Posterior cingulate gyrus (tissue), 11 donors: ENCODE results near the gene XNDC1N.
"Not testable (repeated sequence)": the region's sequence is repeated elsewhere in the genome, so short reads cannot be mapped to it uniquely, and the experiment has no call there.

Experiments used
- DNase-seq, 10 donors: peaks; one replicate each; pipeline versions ENCODE4 v3.0.0 to v3.0.0-alpha.2; 2020 to 2021; ENCODE audit warnings: mixed read lengths in 3 of 10
- intact Hi-C: fragments of 100-400 bp; cut with DNase I; formaldehyde crosslinking; loops from one replicate; pipeline ENCODE4 v1.15.1; 2023

XNDC1N gene

DNA sequence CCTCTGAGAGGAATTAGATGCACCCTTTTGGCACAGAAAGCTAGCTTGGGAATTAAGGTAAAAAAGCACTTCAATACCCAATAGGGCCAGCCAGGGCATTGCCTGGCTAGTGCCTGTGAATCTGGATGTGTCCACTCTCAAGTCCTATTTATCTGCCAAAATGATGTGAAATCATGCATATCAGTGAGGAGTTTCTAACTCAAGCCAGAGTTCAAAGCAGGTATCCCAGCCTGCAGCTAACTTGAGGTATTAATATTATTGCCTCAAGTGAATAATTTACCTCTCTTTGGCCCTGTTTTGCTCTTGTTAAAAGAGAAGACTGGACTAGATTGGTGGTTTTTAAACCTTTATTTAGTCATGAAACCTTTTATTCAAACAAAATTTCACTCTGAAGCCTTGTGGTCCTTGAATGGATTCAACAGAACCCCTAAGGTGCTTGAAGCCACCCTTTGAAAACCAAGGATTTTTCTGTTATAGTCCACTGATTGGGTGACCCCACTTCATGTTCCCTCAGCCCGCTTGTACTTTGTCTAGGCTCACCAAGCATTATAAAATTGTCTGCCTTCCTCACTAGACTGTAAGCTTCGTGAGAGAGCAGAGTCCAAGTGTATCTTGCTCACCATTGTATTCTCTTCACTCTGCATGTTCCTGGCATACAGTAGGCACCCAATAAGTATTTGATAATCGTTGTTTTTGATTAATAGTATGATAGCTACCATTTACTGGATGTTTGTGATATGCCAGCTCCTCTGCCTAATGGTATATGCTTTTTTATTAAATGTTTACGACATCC lies 4.9 kb upstream of the XNDC1N start:
- intact Hi-C loops = no loop called here
- DNase-seq = no peak

DNA sequence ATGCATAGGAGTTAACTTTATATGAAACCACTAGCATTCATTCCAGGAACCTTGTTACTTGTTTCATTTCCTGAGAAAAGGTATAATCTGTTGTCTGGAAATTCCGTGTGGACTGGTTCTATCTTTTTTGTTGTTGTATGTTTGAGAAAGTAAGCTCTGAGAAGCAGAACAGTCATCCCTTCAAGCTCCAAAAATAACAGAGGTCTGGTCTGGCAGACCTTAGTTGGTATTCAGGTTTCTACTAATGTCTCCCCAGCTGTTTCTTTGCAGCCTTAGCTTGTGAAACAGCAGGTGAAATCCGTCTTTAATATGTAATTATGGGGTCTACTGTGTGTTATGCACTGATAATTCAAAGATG lies 2.8 kb upstream of the XNDC1N start:
- intact Hi-C loops = no loop called here
- no peak for DNase-seq

DNA sequence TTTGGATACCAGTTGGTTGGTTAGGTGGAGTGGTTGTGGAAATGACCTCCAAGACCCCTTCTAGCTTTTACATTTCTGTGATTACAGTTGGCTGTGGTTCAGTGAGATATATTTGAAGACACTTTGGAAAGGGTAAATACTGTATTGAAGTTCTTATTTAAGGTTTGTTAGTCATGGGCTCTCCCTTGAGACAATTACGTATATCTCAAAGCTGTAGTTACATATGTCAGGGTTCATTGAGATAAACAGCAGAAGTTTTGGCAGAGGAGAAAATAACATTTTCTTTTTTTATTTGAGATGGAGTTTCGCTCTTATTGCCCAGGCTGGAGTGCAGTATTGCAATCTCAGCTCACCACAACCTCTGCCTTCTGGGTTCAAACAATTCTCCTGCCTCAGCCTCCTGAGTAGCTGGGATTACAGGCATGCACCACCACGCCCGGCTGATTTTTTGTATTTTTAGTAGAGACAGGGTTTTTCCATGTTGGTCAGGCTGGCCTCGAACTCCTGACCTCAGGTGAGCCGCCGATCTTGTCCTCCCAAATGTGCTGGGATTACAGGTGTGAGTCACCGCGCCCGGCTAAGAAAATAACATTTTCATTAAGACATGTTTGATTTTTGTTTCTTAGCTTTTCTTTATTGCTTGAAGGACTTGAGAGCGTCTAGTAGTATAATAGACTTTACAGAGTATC lies 2.3 kb upstream of the XNDC1N start:
- intact Hi-C loops = no loop called here
- no peak for DNase-seq

DNA sequence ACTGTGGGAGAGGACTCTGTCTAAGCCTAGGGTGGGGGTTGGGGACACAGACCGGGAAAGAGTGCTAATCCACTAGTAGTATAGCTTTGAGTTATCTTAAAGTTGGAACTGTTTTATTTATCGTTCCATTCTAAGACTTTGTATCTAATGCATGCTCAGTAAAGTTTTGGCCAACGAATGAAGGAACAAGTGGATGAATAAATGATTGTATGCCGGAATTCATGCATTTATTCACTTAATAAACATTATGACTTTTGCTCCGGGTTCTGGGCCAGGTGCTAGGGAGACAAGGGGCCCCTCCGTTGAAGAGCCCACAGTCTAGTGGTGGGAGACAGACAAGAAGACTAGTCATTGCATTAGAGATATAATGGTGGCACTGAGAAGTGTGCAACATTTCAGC lies 1.1 kb upstream of the XNDC1N start:
- intact Hi-C loops = loop anchor here (5.0 kb wide), 1 partner anchor 173 kb away; the partner anchor contains the start of gene LAMTOR1
- no peak for DNase-seq

DNA sequence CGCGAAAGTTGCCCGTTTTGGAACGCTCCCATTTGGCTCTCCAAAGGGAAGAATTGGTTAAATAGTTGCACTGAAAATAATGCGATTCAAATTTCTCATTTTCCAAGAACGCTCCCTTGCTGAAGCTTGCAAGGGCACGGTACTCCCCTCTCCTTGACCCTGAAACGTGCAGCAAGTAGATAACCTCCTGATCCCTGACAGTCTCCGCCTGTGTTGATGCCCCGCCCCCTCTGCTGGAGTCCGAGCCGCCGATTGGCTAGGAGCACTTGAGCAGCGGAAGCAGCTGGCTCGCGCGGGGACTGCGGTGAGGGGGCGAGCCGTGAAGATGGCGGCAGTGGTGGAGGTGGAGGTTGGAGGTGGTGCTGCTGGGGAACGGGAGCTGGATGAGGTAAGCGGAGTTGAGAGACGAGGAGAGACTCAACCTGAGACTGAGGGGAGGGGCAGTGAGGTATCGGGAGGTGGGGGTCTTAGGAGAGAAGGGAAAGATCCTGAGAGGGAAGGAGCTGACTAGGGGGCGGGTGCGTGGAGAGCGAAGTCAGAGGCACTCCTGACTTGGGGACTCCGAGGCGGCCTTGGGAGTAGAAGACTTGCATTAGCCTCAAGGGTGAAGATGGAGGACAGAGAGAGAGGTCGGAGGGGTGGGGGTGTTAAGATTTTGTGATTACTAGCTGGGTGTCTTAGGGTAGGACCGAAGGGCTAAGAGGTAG lies 496 bp upstream of the XNDC1N start, which contains the start of gene RNF121:
Gene RNF121, plus strand, starts transcription at position 310 of the 707 bp plus-strand sequence. Its CDS starts 16 bp downstream, at position 326.
- DNase-seq = peak; percentile 96 to 100 (median 99)
- intact Hi-C loops = loop anchor here (5.0 kb wide), 1 partner anchor 173 kb away; the partner anchor contains the start of gene LAMTOR1

DNA sequence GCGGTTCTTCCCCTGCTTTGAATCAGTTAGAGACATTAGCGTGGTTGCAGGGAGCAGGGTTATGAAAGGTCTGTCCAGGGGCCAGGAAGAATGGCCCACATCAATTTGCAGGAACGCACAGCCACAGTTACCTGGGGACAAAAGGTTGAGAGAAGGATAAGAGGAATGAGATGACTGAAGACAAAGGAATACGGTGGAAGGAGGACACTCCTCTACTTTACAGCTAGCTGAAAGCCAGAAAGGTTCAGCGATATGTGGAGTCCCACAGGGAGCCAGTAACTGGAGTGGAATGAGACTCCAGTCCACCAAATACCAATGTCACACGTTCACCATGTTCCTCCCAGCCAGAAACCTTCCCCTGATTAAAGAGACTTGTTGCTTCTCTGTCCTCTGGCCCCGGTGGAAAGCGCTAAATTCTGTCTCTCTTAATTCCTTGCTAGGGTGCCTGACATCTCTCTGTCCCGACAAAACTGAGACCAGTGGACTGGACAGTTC lies 10.7 kb downstream of the XNDC1N start:
- intact Hi-C loops = no loop called here
- no peak for DNase-seq

DNA sequence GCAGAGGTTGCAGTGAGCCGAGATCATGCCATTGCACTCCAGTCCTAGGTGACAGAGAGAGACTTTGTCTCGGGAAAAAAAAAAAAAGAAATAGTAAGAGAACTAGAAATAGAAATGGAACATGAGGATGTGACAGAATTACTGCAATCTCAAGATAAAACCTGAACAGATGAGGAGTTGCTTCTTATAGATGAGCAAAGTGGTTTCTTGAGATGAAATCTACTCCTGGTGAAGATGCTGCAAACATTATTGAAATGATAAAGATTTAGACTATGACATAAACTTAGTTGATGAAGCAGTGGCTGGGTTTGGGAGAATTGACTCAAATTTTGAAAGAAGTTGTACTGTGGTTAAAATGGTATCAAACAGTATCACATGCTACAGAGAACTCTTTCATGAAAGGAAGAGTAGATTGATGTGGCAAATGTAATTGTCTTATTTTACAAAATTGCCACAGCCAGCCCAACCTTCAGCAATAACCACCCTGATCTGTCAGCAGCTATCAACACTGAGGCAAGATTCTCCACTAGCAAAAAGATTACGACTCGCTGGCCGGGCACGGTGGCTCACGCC lies 13.7 kb downstream of the XNDC1N start:
- intact Hi-C loops = no loop called here
- no peak for DNase-seq

DNA sequence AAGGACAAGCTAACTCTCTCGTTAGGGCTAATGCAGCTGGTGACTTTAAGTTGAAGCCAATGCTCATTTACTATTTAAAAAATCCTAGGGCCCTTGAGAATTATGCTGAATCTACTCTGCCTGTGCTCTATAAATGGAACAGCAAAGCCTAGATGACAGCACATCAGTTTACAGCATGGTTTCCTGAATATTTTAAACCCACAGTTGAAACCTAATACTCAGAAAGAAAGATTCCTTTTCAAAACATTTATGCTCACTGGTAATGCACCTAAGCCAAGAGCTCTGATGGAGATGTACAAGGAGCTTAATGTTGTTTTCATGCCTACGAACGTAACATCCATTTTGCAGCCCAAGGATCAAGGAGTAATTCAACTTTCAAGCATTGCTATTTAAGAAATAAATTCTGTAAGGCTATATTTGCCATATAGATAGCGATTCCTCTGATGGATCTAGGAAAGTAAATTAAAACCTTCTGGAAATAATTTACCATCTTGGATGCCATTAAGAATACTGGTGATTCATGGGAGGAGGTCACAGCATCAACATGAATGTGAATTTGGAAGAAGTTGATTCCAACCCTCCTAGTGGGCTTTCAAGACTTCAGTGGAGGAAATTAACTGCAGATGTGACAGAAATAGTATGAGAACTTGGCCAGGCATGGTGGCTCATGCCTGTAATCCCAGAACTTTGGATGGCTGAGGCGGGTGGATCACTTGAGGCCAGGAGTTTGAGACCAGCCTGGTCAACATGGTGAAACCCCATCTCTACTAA lies 14.5 kb downstream of the XNDC1N start:
- intact Hi-C loops = no loop called here
- DNase-seq = no peak

DNA sequence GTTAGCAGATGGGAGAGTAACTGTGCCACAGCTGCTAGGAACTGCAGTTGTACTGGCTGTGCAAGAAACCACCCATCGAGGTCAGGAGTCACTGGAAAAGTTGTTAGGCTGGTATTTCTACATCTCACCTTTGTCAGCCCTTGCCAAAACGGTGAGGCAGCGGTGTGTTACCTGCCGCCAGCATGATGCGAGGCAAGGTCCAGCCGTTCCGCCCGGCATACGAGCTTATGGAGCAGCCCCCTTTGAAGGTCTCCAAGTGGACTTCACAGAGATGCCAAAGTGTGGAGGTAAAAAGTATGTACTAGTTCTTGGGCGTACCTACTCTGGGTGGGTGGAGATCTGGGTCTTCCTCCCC lies 16.4 kb downstream of the XNDC1N start:
- intact Hi-C loops = not testable (repeated sequence)
- DNase-seq = peak in 1 of 10 donors; percentile 9

DNA sequence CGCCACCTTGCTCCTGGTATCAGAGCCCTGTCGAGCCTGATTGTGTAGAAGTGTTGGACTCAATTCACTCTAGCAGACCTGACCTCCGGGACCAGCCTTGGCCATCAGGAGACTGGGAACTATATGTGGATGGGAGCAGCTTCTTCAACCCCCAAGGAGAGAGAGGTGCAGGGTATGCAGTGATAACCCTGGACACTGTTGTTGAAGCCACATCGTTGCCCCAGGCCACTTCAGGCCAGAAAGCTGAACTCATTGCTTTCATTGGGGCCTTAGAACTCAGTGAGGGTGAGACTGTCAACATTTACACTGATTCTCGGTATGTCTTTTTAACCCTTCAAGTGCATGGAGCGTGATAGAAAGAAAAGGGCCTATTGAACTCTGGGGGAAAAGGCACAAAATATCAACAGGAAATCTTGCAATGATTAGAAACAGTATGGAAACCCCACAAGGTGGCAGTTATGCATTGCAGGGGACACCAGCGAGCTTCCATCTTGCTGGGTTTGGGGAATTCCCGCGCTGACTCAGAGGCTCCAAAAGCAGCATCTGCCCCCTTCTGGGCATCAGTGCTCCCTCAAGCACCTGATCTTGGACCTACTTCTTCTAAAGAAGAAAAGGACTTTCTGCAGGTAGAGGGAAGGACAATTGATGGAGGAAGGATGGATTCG lies 16.9 kb downstream of the XNDC1N start:
- peak in 1 of 10 donors; percentile 55 for DNase-seq
- intact Hi-C loops = not testable (repeated sequence)

DNA sequence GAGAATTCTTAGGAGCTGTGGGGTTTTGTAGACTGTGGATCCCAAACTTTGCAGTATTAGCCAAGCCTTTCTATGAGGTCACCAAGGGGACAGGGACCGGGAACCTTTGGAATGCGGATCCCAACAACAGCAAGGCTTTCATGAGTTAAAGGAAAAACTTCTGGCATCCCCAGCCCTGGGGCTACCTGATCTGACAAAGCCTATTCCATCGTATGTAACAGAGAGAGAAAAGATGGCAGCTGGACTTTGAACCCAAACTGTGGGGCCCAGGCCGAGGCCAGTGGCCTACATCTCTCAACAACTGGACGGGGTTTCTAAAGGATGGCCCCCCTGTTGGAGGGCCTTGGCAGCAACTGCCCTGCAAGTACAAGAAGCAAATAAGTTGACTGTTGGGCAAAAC lies 17.6 kb downstream of the XNDC1N start:
- DNase-seq = peak in 1 of 10 donors; percentile 24
- intact Hi-C loops = not testable (repeated sequence)

DNA sequence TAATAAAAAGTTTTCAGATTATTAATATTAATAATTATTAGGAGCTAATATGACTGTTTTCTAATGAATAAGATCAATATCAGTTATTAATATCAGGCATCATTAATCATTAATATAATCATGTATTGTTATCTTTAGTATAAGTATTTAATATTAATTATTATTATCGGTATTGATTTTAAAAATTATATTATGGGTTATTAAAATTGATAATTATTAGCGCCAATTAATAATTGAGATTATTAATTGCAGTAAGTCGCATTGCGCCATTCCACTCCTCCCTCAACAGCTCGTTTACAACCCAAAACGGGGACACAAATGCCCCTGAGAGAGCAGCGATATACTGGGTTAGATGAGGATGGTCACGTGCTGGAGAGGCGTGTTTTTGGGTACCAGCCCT lies 20.2 kb downstream of the XNDC1N start:
- DNase-seq = peak in 1 of 10 donors; percentile 19
- intact Hi-C loops = no loop called here

DNA sequence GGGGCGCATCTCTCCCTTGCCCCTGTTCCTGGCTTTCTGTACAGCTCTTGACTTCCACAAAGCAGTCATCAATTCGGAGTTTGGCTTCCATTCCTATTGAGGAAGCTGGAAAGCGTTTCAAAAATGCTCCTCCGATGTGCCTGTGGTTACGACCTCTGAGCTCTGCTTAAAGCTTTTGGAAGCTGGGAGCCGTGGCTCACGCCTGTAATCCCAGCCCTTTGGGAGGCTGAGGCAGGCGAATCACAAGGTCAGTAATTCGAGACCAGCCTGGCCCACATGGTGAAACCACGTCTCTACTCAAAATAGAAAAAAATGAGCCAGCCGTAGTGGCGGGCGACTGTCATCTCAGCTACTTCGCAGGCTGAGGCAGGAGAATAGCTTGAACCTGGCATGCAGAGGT lies 27.3 kb downstream of the XNDC1N start:
- intact Hi-C loops = not testable (repeated sequence)
- peak in 1 of 10 donors; percentile 49 for DNase-seq

DNA sequence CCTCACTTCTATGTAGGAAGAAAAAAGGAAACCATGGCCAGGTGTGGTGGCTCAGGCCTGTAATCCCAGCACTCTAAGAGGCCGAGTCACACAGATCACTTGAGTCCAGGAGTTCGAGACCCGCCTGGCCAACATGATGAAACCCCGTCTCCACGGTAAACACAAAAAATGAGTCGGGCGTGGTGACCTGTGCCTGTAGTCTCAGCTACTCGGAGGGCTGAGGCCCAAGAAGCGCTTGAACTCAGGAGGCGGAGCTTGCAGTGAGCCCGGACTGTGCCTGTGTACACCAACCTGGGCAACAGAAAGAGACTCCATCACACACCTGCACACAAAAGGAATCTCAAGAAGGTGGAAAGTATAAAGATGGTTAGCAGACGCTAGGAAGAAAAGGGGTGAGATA lies 32.4 kb downstream of the XNDC1N start:
- DNase-seq = peak in 1 of 10 donors; percentile 51
- intact Hi-C loops = no loop called here

DNA sequence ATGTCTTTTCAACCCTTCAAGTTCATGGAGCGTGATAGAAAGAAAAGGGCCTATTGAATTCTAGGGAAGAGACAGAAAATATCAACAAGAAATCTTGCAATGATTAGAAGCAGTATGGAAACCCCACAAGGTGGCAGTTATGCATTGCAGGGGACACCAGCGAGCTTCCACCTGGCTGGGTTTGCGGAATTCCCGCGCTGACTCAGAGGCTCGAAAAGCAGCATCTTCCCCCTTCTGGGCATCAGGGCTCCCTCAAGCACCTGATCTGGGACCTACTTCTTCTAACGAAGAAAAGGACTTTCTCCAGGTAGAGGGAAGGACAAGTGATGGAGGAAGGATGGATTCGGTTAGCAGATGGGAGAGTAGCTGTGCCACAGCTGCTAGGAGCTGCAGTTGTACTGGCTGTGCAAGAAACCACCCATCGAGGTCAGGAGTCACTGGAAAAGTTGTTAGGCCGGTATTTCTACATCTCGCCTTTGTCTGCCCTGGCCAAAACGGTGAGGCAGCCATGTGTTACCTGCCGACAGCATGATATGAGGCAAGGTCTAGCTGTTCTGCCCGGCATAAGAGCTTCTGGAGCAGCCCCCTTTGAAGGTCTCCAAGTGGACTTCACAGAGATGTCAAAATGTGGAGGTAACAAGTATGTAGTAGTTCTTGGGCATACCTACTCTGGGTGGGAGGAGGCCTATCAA lies 39.1 kb downstream of the XNDC1N start:
- intact Hi-C loops = not testable (repeated sequence)
- DNase-seq = peak in 1 of 10 donors; percentile 42

DNA sequence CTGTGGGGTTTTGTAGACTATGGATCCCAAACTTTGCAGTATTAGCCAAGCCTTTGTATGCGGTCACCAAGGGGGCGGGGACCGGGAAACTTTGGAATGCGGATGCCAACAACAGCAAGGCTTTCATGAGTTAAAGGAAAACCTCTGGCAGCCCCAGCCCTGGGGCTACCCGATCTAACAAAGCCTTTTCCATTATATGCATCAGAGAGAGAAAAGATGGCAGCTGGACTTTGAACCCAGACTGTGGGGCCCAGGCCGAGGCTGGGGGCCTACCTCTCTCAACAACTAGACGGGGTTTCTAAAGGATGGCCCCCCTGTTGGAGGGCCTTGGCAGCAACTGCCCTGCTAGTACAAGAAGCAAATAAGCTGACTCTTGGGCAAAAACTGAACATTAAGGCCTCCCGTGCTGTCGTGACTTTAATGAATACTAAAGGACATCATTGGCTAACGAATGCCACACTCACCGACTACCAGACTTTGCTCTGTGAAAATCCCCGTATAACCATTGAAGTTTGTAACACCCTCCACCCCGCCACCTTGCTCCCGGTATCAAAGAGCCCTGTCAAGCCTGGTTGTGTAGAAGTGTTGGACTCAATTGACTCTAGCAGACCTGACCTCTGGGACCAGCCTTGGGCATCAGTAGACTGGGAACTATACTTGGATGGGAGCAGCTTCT lies 39.9 kb downstream of the XNDC1N start:
- peak in 1 of 10 donors; percentile 22 for DNase-seq

DNA sequence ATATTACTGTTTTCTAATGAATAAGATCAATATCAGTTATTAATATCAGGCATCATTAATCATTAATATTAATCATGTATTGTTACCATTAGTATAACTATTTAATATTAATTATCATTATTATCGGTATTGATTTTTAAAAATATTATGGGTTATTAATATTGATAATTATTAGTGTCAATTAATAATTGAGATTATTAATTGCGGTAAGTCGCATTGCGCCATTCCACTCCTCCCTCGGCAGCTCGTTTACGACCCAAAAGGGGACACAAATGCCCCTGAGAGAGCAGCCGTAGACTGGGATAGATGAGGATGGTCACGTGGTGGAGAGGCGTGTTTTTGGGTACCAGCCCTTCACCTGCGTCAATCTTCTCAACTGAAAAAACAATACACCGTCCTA lies 42.6 kb downstream of the XNDC1N start:
- intact Hi-C loops, DNase-seq: not testable (repeated sequence)

More for the DNA sequence above, 39.9 kb downstream of the XNDC1N start:
- intact Hi-C loops = not testable (repeated sequence)
